ENCODE measurements around the gene DNAJC1.

DNAJC1 gene

DNA sequence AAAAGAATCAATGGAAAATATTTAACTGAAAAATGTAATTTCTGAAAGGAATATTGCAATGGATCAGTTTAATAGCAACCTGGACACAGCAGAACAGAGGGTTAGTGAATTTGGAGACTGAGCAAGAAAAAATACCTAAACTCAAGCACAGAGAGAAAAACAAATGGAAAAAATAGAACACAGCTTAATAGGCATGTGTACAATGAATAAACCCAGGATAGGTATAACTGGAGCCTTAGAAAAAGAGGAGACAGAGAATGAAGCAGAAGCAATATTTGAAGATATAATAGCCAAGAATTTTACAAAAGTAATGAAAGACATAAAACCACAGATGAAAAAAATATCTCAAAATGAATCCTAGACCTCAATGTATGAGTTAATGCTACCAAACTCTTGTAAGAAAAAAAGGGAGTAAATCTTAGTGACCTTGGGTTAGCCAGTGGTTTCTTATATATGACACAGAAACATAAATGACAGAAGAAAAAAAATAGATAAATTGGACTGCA is 2.9 kb upstream of the DNAJC1 start:
- no peak for DNase-seq

DNA sequence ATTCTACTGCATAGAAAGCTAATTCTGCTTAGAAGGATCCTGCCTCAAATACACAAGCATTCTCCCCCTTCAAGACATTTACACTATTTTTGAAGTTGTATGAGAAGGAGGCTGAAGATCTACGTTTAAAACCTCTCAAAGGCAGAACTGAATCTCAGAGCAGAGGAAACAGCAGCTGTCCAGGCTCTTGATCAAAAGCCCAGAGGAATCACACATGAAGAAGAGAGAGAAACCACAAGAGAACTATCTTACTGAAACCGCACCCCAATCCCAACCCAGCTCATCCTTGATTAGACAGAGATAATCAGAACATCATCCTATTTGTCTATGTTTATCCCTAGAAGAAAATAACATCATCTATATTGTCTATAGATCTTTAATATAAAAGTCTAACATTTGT is 2.2 kb upstream of the DNAJC1 start:
- DNase-seq = no peak

DNA sequence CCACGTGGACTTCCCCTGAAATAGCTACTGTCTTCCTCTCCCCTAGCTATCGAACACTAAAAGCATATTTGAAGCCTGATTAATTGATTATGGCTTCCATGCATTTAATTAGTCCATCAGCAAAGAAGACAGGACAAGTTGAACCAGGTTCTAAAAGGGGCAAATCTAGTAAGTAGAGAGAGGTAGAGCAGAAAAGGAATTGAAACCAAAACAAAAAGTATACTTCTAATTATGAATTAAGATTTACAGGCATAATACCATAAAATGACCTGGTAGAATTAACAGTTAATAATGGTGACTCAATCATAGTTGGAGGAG is 393 bp upstream of the DNAJC1 start:
- DNase-seq = no peak

DNA sequence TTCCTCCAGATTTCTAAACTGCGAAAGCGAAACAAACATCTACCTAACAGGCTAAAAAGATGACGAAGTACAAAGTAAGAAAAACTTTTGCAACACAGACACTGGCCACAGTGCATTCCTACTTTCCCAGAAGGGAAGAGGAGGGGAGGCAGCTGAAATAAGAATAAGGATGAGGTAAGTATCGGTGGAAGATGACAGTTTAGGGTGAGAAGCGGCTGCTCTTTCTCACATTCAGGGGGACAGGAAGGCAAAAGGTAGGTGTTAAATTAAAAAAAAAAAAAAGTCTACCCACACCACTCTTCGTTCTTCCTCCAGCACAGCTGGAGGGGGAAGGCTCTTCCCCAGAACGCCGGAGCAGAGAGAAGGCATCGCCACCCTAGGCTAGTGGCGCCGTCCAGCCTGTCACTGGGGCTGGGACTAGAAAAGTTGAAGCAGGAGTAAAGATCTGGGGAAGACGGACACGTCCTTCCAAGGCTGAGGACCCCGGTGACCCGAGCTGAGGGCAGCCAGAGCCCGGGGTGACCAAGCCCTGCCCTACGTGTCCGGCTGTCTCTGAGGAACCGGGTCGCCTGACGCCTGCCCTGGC is 846 bp downstream of the DNAJC1 start:
- DNase-seq = no peak

DNA sequence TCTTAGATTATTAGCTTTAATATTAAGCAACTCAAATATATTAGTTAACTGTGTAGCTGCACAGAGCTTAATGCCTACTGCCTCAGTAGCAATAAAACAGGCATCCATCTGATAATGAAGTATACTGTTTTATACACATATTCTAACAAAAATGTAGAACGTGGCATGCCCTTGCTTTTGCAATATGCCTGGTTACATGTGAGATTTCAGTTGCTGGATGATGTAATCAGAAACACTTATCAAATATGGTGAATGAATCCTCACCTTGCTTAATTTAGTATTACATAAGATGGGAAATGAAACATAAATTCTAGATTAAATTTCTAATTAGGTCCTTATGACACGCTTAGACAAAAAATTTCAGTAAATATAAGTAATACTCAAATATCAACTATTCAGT is 8.0 kb downstream of the DNAJC1 start:
- DNase-seq = no peak

DNA sequence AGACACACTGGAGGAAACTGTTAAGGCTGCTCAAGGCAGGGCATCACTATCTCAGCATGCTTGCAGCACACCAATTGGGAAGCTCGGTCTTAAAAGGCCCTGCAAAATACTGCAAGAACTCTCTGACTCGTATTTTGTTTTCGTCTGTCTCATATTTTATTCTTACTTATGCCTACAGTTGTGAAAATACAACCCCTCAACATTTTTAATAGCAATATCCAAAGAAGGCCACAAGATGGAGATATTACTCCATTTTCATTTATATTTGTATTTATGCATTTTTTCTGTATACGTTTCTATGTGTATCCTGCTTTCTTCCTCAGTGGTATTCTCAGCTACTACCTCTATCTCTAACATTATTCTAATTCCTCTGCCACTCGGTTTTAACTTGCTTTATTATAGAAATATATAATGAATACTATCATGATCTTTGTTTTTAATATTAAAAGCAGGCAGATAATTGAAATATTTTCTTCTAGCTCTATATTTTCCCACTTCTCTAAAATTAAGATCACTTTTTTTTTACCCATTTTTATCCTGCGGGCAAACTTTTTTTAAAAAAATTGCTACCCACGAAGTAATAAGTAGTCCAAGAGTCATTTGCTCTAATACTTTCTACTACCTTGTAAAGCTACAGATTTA is 10.0 kb downstream of the DNAJC1 start:
- DNase-seq = no peak

DNA sequence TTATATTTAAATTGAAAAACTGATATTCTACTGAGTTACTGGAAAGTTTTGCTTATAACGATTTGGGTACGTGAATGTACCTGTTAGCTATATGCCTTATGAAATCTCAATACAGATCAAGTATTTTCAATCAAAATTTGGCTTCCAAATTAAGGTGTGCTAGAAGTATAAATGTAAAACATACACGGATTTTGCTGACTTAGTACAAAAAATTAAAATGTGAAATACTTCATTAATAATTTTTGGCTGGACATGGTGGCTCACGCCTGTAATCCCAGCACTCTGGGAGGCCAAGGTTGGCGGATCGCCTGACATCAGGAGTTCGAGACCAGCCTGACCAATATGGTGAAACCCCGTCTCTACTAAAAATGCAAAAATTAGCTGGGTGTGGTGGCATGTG is 11.7 kb downstream of the DNAJC1 start:
- no peak for DNase-seq

DNA sequence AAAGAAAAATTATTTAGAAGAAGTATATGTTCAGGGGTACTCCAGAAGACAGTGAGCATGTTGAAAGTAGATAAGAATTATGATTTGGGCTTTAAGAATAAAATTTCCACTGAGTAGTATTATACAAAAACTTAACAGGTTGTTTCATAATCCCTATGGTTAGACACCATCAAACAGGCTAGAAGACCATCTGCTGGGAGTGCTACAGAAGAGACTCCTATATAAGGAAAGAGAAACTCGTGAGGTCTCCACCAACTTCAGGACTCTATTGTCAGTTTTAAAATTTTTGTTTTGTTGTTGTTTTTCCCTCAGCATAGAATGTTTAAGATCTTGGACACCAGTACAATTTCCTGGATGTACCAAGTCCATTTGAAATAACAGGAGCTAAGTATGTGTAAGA is 13.1 kb downstream of the DNAJC1 start:
- DNase-seq = no peak

DNA sequence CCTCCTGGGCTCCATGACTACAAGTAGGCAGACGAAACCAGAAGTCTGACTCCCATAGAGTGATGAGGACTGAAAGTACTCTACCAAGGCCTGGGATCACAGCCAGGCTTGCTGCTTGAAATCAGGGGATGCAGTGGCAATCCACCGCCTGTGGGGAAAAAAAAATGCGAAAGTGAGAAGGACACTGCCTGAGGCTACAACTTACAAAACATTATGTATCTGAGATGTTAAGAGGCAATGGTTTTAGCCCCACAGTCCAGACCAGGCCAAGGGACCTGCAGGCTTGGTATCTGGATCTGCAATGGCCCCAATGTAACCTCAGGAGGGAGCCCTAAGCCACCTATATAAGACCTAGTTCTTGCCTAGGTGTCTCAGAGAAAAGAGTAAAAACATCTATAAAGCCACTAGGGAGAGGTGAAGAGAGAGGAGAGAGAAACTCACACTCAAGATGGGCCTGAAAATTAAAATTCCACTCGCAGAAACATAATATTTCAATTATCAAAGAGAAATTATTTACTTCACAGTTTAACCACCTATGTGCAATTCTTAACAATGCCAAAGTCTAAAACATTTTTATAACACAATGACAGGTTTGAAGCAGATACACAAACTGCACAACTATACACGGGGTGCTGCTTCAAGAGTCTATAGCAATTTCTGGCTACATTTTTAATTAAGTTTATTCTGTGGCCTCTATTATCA is 13.9 kb downstream of the DNAJC1 start:
- DNase-seq = no peak

DNA sequence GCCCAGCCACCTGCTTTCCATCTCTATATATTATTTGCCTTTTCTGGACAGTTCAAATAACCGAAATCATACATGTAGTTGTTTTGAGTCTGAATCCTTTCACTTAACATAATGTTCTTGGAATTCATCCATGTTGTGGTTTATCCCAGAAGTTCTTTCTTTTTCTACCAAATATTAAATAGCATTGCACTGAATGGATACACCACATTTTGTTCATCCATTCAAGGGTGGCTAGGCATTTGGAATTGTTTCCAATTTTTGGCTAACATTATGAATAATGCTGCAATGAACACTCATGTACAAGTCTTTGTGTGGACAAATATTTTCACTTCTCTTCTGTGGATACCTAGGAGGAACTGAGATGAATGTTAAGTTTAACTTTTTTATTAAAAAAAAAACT is 18.0 kb downstream of the DNAJC1 start:
- DNase-seq = no peak

DNA sequence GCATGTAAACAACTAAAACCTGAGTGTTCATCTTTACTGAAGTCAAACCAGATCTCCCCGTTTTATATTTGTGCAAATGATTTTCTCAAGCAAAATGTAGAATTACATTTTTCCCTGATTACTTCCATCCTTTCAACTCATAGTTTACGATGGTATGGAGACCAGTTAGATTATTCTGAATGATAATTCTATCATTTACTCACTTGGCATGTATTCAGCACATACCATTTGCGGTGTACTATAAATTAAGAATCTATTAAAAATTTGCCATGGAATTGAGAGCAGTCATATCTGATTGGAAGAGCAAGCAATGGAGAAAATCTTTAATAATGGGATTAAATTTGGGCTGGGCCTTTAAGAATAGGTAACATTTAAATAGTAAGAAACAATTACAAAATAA is 22.4 kb downstream of the DNAJC1 start:
- DNase-seq = no peak

DNA sequence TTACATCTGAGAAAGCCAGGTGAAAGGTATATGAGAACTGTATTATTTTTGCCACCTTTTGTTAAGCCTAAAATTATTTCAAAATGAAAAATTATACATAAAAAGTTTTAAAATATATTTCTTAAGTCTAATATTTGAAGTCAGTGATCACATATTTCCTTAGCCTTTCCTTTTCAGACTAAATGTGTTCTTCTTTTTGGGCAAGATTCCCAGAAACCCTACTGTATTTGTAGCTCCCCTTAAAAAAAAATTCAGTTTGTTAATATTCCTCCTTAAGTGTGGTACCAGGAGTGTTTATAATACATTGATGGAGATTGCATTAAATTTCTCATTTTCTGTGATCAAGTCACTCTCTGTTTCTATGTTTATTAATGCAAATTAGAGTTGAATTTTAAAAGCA is 22.8 kb downstream of the DNAJC1 start:
- no peak for DNase-seq

DNA sequence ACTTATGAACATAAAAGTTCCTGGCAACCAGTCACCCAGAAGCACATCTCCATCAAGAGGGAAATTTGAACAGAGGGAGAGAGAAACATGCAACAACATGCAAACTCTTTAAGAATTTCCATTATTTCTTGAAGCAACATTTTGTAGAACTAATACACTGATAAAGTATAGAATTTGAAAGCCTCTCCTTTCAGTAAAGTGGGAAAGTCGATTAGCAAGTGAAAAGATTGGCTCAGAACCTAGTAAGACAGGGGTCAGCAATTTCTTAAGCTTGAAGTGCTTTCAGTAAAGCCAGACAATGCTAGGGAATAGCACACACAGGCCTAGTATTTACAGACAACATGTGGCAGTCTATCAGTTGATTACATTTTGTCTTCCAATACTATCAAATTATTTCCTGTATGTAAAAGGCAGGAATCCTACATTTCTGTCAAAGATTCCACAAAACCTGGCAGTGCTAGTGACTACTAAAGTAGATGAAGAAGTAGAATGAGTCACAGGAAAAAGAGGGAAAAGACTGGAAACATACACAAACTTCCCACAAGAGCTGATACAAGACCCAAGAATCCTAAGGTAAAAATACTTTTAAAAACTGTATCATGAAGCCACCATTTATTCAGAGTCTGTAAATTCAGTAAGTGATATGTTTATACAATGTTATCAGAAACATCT is 25.2 kb downstream of the DNAJC1 start:
- DNase-seq = no peak

DNA sequence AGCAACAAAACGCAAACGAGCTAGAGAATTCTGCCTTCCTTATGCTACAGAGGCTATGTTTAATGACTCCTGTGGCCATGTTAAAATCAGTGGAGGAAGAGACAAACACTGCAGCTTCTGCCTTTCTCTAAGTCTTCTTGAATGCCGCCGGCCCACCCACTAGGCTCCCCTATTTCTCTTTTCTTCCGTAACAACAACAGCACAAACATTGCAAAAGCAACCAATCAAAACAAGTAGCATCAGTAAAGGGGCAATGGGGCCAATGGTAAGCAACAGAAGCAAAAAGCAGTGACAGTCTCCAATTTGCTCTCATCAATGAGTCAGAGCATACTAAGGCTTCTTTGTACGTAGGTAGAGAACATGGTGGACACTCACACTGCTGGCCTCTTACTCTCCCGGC is 26.8 kb downstream of the DNAJC1 start:
- no peak for DNase-seq

DNA sequence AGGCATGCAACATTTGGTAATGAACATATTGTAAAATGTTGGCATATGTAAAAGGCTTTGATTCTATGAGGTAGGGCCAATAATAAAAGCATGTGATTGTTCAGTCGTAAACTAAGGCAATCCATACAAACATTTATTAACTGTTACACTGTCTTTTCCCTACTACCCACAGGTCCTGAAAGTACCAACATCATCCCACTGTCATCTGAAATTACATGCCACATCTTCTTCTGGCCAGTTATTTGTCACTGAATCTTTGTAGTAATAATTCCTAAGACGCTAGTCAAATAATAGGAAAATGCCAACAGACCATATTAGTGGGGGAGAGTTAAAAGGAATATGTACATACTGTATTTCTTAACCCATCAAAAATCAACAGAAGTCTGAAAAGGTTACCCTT is 27.2 kb downstream of the DNAJC1 start:
- DNase-seq = no peak

DNA sequence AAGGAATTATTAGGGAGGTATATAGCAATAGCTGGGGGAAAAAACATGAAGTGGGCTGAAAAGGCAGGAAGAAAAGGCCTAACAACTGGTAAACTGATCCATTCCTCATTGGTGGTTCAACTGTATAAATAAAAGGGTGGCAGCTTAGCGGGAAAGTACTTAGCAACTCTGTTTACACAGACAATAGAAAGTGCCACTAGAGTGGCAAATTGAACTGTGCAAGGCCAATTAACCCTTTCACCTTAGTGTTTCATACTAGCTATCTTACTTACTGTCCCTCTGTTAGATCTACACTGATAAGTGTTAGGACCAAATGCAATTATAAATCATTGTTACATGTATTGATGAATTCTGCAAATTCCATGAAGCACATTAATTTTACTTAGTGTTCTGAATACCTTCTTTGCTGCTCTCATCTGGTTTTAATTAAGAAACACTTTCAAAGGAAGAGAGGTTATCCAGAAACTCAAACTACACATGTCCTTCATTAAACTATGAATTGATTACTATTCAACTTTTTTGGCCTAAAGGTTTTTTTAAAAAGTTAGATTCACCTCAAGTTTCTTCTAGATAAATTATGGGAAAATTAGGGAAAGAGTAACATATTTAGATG is 28.0 kb downstream of the DNAJC1 start:
- DNase-seq = no peak

DNA sequence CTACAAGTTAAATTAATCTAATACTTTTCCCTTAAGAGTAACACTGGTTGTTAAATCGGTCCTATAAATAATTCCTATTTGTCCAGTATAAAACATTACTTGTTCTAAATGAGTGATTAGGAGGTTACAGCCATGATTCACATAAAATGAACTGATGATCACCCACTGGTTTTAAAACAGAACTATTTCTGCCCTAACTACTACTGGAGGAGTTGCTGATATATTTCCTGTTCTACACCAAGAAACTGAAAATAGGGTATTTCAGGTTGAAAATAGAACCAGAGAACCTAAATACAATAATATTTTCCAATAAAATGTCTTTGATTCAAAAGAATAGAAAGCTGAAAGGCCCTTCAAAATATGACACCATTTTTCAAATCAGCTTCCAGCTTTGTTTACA is 30.9 kb downstream of the DNAJC1 start:
- no peak for DNase-seq

DNA sequence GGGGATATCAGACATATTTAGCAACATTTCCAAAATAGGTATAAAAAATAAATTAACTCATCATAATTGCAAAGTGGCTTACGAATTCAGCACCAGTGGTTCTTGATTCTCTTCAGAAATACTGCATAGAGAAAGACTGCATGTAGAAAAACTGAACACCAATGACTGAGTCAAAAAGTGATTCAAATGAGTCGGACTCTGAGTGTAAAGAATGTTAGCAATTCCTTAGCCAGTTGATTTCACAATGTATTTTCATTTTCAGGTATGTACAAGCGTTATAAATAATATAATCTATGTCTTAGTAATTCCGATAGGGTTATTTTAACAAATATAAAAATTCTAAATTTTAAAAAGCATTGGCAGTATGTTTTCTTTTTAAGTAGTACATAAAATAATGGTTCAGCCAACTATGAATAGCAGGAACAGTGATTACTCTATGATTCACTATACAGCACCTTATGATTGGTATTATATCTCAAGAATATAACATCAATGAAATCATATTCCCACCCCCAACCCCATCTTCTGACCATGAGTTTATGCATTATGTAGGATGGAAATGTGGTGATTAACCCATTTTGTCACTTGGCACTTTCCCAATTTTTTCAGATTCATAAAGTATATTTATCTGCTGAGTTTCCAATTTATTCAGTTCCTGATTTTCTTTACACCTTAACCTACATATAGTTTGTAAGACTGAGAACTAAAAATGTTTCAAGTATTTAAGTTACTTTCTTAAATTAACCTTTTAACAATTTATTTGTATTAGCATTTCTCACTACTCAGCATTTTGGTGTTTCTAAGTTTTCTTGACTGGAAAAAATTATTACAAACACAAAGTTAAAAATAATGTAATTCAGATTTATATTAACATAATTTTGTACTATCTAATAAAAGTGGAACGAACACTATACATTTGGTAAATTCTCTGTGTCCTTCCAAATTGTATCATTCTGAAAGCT is 33.9 kb downstream of the DNAJC1 start:
- DNase-seq = no peak

DNA sequence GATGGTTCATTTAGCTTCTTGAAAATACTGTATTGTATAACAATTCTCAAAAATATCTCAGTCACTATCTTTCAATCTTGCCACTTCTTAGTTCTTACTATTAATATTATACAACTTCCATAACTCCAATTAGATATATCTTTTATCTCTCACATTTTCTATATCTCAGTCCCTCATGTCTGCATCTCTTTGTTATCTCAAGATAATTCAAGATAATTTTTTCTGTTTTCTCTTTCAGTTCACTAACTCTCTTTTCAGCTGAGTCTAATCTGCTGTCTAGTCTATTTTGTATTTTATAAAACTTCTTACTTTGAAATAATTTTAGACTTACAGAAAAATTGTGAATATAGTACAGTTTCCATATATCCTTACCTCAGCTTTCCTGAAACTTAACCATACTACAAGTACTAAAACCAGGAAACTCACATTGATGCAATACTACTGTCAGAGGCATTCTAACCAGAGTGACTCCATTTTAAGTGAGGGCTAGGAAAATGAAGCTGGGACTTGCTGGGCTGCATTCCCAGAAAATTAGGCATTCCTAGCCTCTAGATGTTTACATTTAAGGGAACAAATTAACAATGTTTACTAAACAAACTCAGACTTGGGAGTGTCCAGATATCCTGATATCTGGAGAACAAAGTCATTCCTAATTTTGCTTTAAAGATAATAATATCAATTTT is 38.4 kb downstream of the DNAJC1 start:
- DNase-seq = no peak

DNA sequence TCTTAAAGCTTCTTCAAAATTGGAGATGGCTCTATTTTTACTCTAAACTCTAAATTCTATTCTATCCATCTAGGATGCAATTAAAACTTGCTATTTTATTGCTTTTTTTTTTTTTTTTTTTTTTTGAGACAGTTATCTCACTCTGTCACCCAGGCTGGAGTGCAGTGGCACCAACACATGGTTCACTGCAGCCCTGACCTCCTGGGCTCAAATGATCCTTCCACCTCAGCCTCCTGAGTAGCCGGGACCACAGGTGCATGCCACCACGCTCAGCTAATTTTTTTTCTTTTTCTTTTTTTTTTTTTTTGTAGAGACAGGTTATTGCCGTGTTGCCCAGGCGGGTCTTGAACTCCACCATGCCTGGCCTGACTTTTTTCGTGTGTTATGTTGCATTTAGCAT is 41.2 kb downstream of the DNAJC1 start:
- no peak for DNase-seq

DNA sequence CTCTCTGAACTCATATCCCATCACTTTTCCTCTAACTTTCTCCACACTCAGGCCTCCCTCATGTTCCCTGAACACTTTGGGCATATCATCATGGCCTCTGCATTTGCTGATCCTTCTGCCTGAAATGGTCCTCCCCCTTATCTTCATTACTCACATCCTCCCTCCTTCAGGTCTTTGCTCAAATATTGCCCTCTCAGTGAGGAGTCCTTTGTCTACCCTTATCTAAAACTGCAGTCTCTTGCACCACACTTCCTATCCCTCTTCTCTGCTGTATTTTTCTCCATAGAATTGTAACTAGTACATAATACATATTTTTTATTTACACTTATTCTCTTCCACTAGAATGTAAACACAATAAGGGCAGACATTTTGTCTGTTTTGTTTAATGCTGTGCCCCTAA is 41.7 kb downstream of the DNAJC1 start:
- DNase-seq = no peak

DNA sequence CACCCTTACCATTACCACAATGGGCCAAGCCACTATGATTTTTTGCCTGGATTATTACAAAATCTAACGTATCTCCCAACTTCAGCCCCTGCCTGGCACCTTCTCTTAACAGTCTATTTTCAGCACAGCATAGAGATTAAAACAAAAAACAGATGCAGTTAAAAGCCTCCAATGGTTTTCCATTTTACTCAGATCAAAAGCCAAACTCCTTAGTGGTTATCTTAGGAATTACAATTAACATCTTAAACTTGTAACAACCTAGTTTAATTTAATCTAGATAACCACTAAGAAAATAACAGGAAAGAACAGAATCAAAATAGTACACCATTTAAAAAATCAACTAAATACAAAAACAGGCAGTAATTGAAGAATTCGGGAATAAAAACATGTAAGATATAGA is 43.5 kb downstream of the DNAJC1 start:
- no peak for DNase-seq

All from T1000 (cell line).